GDM1 (cell line): Measurements from ENCODE around the gene COX7B2.

ENCODE experiments used
- DNase-seq: peaks from one replicate; lab custom pipeline; 2025; lab: John Stamatoyannopoulos, UW

The COX7B2 gene

GRCh38 chr4:46715468-46715867, 193.6 kb downstream of the COX7B2 start:
- no peak for DNase-seq

- no peak for DNase-seq
These were observed 210.2 kb downstream of the COX7B2 start for GRCh38 chr4:46698891-46699290.
